GM15510 (cell line): Measurements from ENCODE around the gene ANK2.

Experiments used
- POLR2A ChIP-seq: IDR thresholded peaks from 3 replicates; pipeline ENCODE4 v1.6.1; 2011; ENCODE audit warnings: borderline replicate concordance; ENCODE audit not compliant: insufficient read length; ENCODE audit errors: extremely low read depth

Gene ANK2

GRCh38 chr4:113028074-113028473 lies 21.4 kb upstream of the ANK2 start:
- TF ChIP-seq POLR2A: no peak

DNA sequence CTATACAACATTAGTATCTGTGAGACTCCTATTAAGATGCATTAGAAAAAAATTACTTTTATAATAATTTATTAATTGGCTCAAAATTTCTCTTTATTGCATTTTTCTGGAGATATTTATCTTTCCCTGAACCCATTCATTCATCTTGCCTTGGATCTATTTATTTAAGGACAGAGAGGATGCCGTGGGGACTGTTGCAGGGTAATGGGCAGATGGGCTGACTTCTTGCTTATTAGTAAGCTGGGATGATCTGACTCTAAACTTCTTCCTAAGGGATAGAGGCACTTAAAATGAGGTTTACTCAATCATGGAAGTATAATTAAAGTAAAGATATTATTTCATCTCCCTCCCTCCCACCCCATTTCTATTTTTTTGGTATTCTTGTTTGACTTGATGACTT lies 18.2 kb upstream of the ANK2 start:
- no peak for TF ChIP-seq POLR2A

GRCh38 chr4:113040793-113041192 lies 8.7 kb upstream of the ANK2 start:
- no peak for TF ChIP-seq POLR2A

GRCh38 chr4:113042502-113042901 lies 7.0 kb upstream of the ANK2 start:
- TF ChIP-seq POLR2A: no peak

DNA sequence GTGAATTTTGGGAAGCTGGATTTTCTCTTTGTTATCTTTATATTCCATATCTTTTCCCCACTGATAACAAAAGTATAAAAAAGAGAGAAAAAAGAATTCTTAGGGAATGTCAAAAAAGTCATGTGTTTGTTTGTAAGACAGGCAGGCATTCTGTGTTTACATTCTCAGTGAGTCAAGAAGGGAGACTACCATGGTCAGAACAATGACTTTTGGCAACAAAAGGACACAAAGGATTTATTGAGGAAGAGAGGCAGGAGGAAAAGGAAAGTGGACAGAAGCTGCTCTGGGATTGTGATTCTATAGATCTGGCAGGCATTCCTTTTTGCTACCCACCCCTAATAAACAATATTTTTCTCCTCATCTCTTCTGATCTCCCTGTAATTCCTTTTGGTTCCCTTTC lies 5.9 kb upstream of the ANK2 start:
- TF ChIP-seq POLR2A: no peak

DNA sequence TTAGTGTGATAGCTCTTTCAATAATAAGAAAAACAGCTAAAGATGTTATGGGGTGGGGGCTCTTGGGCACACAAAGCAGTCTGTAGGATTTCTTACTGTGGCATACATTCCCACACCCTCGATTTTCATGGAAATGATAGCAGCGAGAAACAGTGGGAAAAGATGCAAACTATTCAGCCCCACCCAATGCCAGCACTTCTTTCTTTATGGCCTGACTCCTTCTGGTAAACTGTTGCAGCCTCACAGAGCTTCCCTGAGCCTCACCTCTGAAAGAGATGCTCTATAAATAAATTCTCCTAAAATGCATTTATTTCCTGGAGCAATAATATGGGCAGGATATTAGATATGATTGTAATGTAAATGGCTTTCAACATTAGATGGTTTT lies 910 bp downstream of the ANK2 start:
- TF ChIP-seq POLR2A: no peak

- TF ChIP-seq POLR2A: no peak
Observed at GRCh38 chr4:113050837-113051236, 1.4 kb downstream of the ANK2 start.

DNA sequence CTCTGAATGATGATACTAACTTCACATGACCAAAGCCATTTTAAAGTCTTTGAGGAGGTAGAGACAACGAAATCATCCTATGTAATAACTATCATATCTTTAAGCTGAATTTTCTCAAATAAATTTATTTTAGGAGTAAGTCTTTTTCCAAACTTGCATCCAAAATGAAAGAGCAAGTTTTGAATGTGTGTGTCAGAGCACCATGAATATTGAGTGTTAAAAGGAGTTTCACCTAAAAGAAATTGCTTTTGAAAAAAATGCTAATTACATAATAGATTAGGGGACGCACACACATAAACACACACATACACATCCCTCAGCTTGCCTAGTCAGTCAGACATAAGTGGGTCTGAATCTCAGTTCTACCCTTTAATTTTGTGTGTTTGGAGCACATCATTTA lies 1.9 kb downstream of the ANK2 start:
- TF ChIP-seq POLR2A: no peak

DNA sequence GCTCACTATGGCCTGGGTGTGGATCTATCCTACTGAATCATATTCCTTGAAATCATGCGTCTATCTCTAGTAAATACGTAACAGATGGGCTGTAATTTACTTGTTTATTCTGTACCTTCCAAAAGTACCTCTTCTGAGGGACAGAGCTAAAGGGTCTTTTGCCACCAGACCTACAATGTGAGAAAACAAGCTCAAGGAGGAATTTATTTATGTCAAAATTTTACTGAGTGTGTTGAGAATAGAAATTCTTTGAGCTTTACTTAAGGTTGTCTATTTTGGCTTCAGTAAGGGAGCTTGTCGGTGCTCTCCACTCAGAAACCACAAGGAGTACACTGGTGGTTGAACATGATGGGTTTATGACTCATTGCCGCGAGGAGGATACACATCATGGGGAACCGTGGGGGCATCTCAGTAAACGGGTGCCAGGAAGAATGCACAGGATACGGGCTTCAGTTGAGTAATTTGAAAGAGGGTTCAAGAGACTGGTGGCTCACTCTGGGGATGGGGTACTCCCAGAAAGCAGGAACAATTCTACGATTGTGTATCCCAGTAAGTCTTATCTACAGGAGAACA lies 3.0 kb downstream of the ANK2 start:
- TF ChIP-seq POLR2A: no peak

DNA sequence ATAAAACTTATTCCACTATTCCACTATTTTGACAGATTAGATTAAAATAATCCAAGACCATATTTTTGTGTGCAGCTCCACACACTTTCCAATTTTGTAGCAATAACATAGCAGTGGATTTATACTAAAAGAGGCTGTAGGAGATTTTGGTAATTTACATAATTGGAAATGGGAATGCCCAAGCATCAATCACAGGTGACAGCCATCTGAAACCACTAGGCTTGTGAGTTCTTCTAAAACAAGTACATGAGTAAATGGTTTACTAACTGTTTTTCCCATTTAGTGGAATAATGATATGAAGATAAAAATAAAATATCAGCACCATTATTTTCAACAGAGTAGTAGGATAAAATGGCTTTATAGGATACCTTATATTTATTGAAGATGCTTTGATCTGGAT lies 4.4 kb downstream of the ANK2 start:
- TF ChIP-seq POLR2A: no peak

DNA sequence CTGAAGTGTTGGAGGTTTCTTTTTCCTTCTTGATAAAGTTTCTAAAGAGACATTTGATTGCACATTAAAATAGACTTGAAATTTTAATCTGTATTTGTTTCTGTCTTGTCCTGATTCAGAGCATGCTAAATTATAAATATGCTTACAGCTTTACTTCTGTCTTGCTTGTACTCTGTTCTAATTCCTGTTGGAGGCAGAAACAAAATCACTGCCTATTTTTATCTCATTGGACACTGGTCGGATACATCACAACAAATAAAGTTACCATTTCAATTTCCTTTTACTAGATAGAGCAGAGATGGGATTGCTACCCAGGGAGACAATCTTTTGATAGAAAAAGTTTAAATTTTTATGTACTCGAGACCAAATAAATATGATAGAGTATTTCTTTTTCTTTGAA lies 6.9 kb downstream of the ANK2 start:
- TF ChIP-seq POLR2A: no peak

- TF ChIP-seq POLR2A: no peak
Observed at GRCh38 chr4:113057891-113058290, 8.4 kb downstream of the ANK2 start.

GRCh38 chr4:113059449-113060182 lies 10.2 kb downstream of the ANK2 start:
- no peak for TF ChIP-seq POLR2A

GRCh38 chr4:113060853-113061252 lies 11.4 kb downstream of the ANK2 start:
- TF ChIP-seq POLR2A: no peak

DNA sequence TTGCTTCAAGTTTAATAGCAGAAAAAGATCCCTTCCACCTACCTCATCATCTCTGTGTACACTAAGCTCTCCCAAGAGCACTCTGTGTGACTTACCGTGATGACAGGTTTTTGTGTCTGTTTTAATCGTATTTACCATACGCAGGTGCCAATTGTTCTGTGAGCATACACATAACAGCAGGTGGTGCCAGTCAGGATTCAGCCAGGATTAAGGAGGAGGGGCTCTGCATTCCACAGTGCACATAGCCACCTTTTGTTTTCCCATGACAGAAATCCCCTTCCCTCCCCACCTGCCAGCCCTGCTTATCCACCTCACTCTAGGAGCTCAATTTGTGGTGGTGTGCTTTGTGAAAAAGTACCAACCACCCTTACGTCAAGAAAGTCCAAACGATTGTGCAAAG lies 14.8 kb downstream of the ANK2 start:
- TF ChIP-seq POLR2A: no peak

DNA sequence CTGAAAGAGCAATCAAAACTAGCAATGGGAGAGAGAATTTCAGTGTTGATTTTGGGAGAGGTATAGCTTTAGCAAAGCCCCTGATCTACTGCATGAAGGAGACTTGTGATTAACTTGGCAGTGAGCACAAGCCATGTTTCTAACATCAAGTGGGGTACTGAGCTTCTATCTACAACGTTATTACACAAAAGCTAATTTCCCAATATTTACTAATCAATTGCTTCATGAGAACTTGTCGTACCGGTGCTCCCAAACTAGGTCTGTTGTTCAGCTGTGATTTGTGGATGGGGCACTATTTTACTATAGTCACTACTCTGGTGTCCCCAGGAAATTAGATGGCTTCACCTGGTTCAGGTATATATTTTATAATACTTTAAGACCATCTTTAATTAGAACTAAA lies 16.2 kb downstream of the ANK2 start:
- TF ChIP-seq POLR2A: no peak
